IMR-90 (cell line): ENCODE results near the gene CREB3L1. TPM values are rescaled to one million over a fixed set of nuclear protein-coding genes. Genes with fewer than 3 reads are reported as not detected.

Experiments
- ATAC-seq: fragments of 200-7000 bp; cut with Tn5 transposase; 2 replicates; pipeline ENCODE4 v1.9.1; 2020; ENCODE audit warnings: low read depth, mild to moderate bottlenecking, moderate library complexity
- BruUV-seq: library from RNA; stranded (reverse); fragments of 400-500 nt; replicated peaks from 2 replicates; lab custom pipeline; 2021; lab: Mats Ljungman, UMichigan
- CTCF ChIA-PET: fragments of 300-600 bp; formaldehyde crosslinking; extraction: SDS; loops from one replicate; lab custom pipeline; 2021; ENCODE audit warnings: antibody characterized with exemption; lab: Yijun Ruan, JAX
- POLR2A ChIA-PET: fragments of 300-600 bp; sonication (Branson Sonifier 250); formaldehyde crosslinking; loops from one replicate; lab custom pipeline; 2022; ENCODE audit warnings: antibody characterized with exemption; ENCODE audit not compliant: unreplicated experiment; lab: Charles Lee
- DNase-seq: peaks from one replicate; pipeline ENCODE4 v3.0.0; 2013
- H2AFZ ChIP-seq: replicated peaks from 2 replicates; pipeline ENCODE3; 2013; ENCODE audit warnings: low read length, mild to moderate bottlenecking; ENCODE audit not compliant: poor library complexity
- H2AK5ac ChIP-seq: 2 replicates; pipeline ENCODE4 v1.6.1; 2013; ENCODE audit warnings: low read depth, low read length, inconsistent platforms
- H2AK9ac ChIP-seq: replicated peaks from 2 replicates; pipeline ENCODE3; 2013; ENCODE audit warnings: mild to moderate bottlenecking, low read depth, low read length, moderate library complexity; ENCODE audit not compliant: poor library complexity
- H2BK120ac ChIP-seq: 2 replicates; pipeline ENCODE4 v1.6.1; 2013; ENCODE audit warnings: low read depth, low read length, inconsistent platforms
- H2BK15ac ChIP-seq: 3 replicates; pipeline ENCODE4 v1.6.1; 2013; ENCODE audit warnings: low read depth, low read length, inconsistent platforms
- H2BK20ac ChIP-seq: 2 replicates; pipeline ENCODE4 v1.6.1; 2013; ENCODE audit warnings: low read depth, mild to moderate bottlenecking, inconsistent platforms, low read length, moderate library complexity
- H2BK5ac ChIP-seq: 2 replicates; pipeline ENCODE4 v1.6.1; 2013; ENCODE audit warnings: mild to moderate bottlenecking, low read depth, low read length, inconsistent platforms; ENCODE audit not compliant: poor library complexity, severe bottlenecking
- H3K14ac ChIP-seq: replicated peaks from 2 replicates; pipeline ENCODE4 v1.6.1; 2013; ENCODE audit warnings: low read depth, low read length, inconsistent platforms
- H3K18ac ChIP-seq: 2 replicates; pipeline ENCODE4 v1.6.1; 2013; ENCODE audit warnings: low read depth, low read length, control low read depth
- H3K23ac ChIP-seq: 2 replicates; pipeline ENCODE4 v1.6.1; 2013; ENCODE audit warnings: low read depth, low read length, inconsistent platforms
- H3K27ac ChIP-seq: 2 replicates; pipeline ENCODE4 v1.5.1; 2013; ENCODE audit warnings: mild to moderate bottlenecking, control low read depth, low read length; ENCODE audit not compliant: insufficient read depth
- H3K27me3 ChIP-seq: 2 replicates; pipeline ENCODE4 v1.6.1; 2013; ENCODE audit warnings: low read length; ENCODE audit not compliant: control insufficient read depth, insufficient read depth
- H3K36me3 ChIP-seq: 2 replicates; pipeline ENCODE4 v1.6.1; 2013; ENCODE audit warnings: low read length, mixed read lengths; ENCODE audit not compliant: control insufficient read depth, insufficient read depth
- H3K4ac ChIP-seq: 2 replicates; pipeline ENCODE4 v1.6.1; 2013; ENCODE audit warnings: low read depth, low read length, inconsistent platforms
- H3K4me1 ChIP-seq: 2 replicates; pipeline ENCODE4 v1.6.1; 2013; ENCODE audit warnings: low read length, mixed read lengths; ENCODE audit not compliant: control insufficient read depth, insufficient read depth
- H3K4me2 ChIP-seq: 2 replicates; pipeline ENCODE4 v1.6.1; 2013; ENCODE audit warnings: low read depth, mild to moderate bottlenecking, control low read depth, low read length, moderate library complexity
- H3K4me3 ChIP-seq: 2 replicates; pipeline ENCODE4 v1.5.1; 2013; ENCODE audit warnings: low read depth, mild to moderate bottlenecking, control low read depth, low read length, moderate library complexity; ENCODE audit not compliant: insufficient read depth
- H3K56ac ChIP-seq: 2 replicates; pipeline ENCODE4 v1.6.1; 2013; ENCODE audit warnings: low read length, inconsistent platforms; ENCODE audit not compliant: insufficient read depth; ENCODE audit errors: extremely low read depth
- H3K79me1 ChIP-seq, 2 experiments: 2 replicates each; pipeline ENCODE4 v1.6.1; 2013; ENCODE audit warnings: low read length in 2 of 2, inconsistent platforms in 1 of 2, low read depth in 1 of 2
- H3K9ac ChIP-seq: 2 replicates; pipeline ENCODE4 v1.6.1; 2013; ENCODE audit warnings: low read depth, low read length, control low read depth
- H3K9me1 ChIP-seq: 2 replicates; pipeline ENCODE4 v1.6.1; 2013; ENCODE audit warnings: low read length, inconsistent platforms; ENCODE audit not compliant: insufficient read depth
- H3K9me3 ChIP-seq: 2 replicates; pipeline ENCODE4 v1.6.1; 2013; ENCODE audit warnings: low read length; ENCODE audit not compliant: control insufficient read depth, insufficient read depth
- H4K20me1 ChIP-seq: 2 replicates; pipeline ENCODE4 v1.6.1; 2013; ENCODE audit warnings: low read length, inconsistent platforms; ENCODE audit not compliant: insufficient read depth
- H4K5ac ChIP-seq: 2 replicates; pipeline ENCODE4 v1.6.1; 2013; ENCODE audit warnings: mild to moderate bottlenecking, low read depth, low read length, control low read depth
- H4K8ac ChIP-seq, 2 experiments: 2 replicates each; pipeline ENCODE4 v1.6.1; 2013; ENCODE audit warnings: low read depth in 2 of 2, low read length in 2 of 2, control low read depth in 1 of 2, inconsistent platforms in 1 of 2
- H4K91ac ChIP-seq: 2 replicates; pipeline ENCODE4 v1.6.1; 2013; ENCODE audit warnings: low read depth, low read length, inconsistent platforms; ENCODE audit not compliant: insufficient read depth
- CHD1 ChIP-seq: IDR thresholded peaks from 2 replicates; pipeline ENCODE4 v1.6.1; 2012; ENCODE audit warnings: low read depth, low read length, improper control_type of control experiment
- MAFK ChIP-seq: IDR thresholded peaks from 2 replicates; pipeline ENCODE4 v1.6.1; 2012; ENCODE audit warnings: low read depth, low read length, improper control_type of control experiment
- RCOR1 ChIP-seq: IDR thresholded peaks from 2 replicates; pipeline ENCODE4 v1.6.1; 2012; ENCODE audit warnings: mild to moderate bottlenecking, low read length, improper control_type of control experiment; ENCODE audit not compliant: insufficient replicate concordance
- SMC3 ChIP-seq: fragments of 150-350 bp; IDR thresholded peaks from 2 replicates; pipeline ENCODE4 v1.6.1; 2016; ENCODE audit warnings: low read depth, mild to moderate bottlenecking, antibody characterized with exemption, low read length, moderate library complexity
- WGBS, 2 experiments: methylation state at CpG; one replicate each; pipeline versions ENCODE4 v1.1.5 to v1.1.7; 2013; ENCODE audit warnings: missing lambda C conversion rate in 2 of 2; ENCODE audit not compliant: insufficient read length in 1 of 2; ENCODE audit errors: extremely low coverage in 2 of 2; 5-methylcytosine and 5-hydroxymethylcytosine counted together
- dilution Hi-C: fragments of 300-500 bp; cut with HindIII; formaldehyde crosslinking; loops from one replicate; pipeline ENCODE4 v1.14.3; 2018; ENCODE audit warnings: low sequenced_read_pairs; ENCODE audit not compliant: unreplicated experiment
- in situ Hi-C: fragments of 300-500 bp; cut with MboI; formaldehyde crosslinking; loops from 3 replicates; pipeline ENCODE4 v1.14.3; 2019; ENCODE audit warnings: low sequenced_read_pairs, inconsistent platforms, mixed read lengths
- intact Hi-C: fragments of 100-400 bp; cut with micrococcal nuclease; formaldehyde crosslinking; loops from 2 replicates; pipeline ENCODE4 v1.10.0; 2022
- polyA plus RNA-seq, 3 experiments: library from polyadenylated mRNA; depleted of rRNA; stranded (reverse); fragments of >200 nt; gene quantifications; 2 replicates each; pipeline ENCODE4 v1.2.3, GENCODE V29; 2012; ENCODE audit warnings: low replicate concordance in 1 of 3
- total RNA-seq: library from RNA; depleted of rRNA; stranded (reverse); fragments of >200 nt; gene quantifications from 2 replicates; pipeline ENCODE4 v1.2.3, GENCODE V29; 2012
- TF ChIP-seq, protein P1 (sequence below): fragments of 150-350 bp; IDR thresholded peaks from 2 replicates; pipeline ENCODE4 v1.6.1; 2016; ENCODE audit warnings: low read depth, mild to moderate bottlenecking, low read length, moderate library complexity, borderline replicate concordance

The CREB3L1 gene
- total and polyA plus RNA-seq, 2 of the 4 experiments (the other 2 are of a cell fraction) = 8.1 to 82.3 TPM

DNA sequence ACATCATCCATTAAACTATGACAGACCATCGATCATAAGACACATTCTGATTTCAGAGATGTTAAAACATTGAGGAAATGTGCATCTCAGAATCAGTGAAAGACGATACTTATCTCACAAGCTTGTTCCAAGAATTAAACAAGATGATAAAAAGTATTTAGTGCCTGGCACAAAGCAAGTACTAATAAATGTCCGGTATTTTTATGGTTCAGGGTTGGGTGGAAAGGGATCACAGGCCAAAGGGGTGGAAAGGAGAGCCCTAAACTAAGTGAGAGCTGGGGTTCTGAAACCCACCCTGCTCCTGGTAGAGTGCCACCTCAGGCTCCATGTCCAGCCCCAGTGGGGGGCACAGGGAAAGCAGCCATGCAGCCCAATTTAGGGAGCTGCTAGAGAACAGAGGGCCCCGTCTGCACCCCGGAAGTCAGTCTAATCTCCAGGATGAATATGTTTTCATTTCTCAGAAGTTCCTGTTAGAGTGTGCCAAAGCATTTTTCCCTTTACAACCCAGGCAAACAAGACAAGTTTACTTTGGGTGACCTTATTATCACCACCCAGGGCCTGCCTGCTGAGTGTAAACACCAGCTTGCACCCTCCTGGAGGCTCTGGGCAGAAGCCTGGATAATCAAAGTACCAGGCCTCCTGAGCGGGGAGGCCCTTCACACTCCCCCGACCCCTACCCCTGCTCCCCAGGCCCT is 3.8 kb upstream of the CREB3L1 start:
- WGBS, 2 experiments = no CpG with 5 or more reads among the region's 7 CpGs
- peak overlapping the region; percentile 67; the same call in 1 of the 2 replicates for H3K4ac ChIP-seq
- no peaks in the 10 kb centered on the region; the same call in 1 of the 2 replicates for H4K20me1 ChIP-seq
- no peaks in the 10 kb centered on the region for H3K9me3 ChIP-seq
- in situ Hi-C loops (no loop called here), intact Hi-C loops (no loop called here), dilution Hi-C loops (no loop called here)
- no peaks in the 10 kb centered on the region for H3K27me3 ChIP-seq
- DNase-seq (no peak), ATAC-seq (no peak)
- H3K18ac ChIP-seq = peak overlapping the region; percentile 30; the same call in 1 of the 2 replicates
- peaks cover 21% of the 10 kb centered on the region for H3K9me1 ChIP-seq
- H3K4me1 ChIP-seq = peaks cover 24% of the 10 kb centered on the region
- H4K8ac ChIP-seq = peak overlapping the region; percentile 75 to 89; a peak in 3 of 4 replicates
- no peaks in the 10 kb centered on the region for H3K36me3 ChIP-seq
- peak overlapping the region; percentile 53; the same call in 1 of the 2 replicates for H2BK120ac ChIP-seq
- no peak overlapping the region for H2BK20ac ChIP-seq
- 0 out of 2 replicates have a peak overlapping the region, but pooled peaks have one; percentile 5 for H3K4me2 ChIP-seq
- H3K27ac ChIP-seq = peak overlapping the region; percentile 59; the same call in 1 of the 2 replicates
- peak overlapping the region; percentile 14; the same call in 1 of the 2 replicates for H3K23ac ChIP-seq
- peak overlapping the region; percentile 58; the same call in 1 of the 2 replicates for H4K91ac ChIP-seq
- peaks cover 0 to 16% of the 10 kb centered on the region in 2 experiments; a peak in 2 of 4 replicates for H3K79me1 ChIP-seq
- H2AK5ac ChIP-seq = peak overlapping the region; percentile 58; the same call in 1 of the 2 replicates
- H2BK5ac ChIP-seq = peak overlapping the region; percentile 74
- no peak overlapping the region for H3K56ac ChIP-seq
- peak overlapping the region; percentile 81 for H2AK9ac ChIP-seq
- no peak for TF ChIP-seq CHD1
- TF ChIP-seq MAFK = no peak
- TF ChIP-seq SMC3 = no peak
- TF ChIP-seq, protein P1, sequence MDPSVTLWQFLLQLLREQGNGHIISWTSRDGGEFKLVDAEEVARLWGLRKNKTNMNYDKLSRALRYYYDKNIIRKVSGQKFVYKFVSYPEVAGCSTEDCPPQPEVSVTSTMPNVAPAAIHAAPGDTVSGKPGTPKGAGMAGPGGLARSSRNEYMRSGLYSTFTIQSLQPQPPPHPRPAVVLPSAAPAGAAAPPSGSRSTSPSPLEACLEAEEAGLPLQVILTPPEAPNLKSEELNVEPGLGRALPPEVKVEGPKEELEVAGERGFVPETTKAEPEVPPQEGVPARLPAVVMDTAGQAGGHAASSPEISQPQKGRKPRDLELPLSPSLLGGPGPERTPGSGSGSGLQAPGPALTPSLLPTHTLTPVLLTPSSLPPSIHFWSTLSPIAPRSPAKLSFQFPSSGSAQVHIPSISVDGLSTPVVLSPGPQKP = no peak
- no peak for TF ChIP-seq RCOR1
- CTCF ChIA-PET = no interaction called here
- H3K9ac ChIP-seq = no peak overlapping the region
- H4K5ac ChIP-seq = peak overlapping the region; percentile 43
- H3K4me3 ChIP-seq = no peak overlapping the region
- BruUV-seq = no TSS peak
- POLR2A ChIA-PET = no interaction called here
- H2BK15ac ChIP-seq = 0 out of 3 replicates have a peak overlapping the region, but pooled peaks have one; percentile 21
- peak overlapping the region; percentile 46 for H2AFZ ChIP-seq
- peak overlapping the region; percentile 4 for H3K14ac ChIP-seq
